ENCODE data around the gene PGF. TPM values are rescaled to one million over a fixed set of nuclear protein-coding genes. Genes with fewer than 3 reads are reported as not detected.
A peak's percentile ranks its signal among the peaks of the same experiment; 100 is the strongest.

PGF gene
- total and polyA plus RNA-seq, 2 of the 13 experiments (the other 11 are each of a cell fraction or from before 2014, with no cell fraction given), result 10.7 to 27.5 TPM

DNA sequence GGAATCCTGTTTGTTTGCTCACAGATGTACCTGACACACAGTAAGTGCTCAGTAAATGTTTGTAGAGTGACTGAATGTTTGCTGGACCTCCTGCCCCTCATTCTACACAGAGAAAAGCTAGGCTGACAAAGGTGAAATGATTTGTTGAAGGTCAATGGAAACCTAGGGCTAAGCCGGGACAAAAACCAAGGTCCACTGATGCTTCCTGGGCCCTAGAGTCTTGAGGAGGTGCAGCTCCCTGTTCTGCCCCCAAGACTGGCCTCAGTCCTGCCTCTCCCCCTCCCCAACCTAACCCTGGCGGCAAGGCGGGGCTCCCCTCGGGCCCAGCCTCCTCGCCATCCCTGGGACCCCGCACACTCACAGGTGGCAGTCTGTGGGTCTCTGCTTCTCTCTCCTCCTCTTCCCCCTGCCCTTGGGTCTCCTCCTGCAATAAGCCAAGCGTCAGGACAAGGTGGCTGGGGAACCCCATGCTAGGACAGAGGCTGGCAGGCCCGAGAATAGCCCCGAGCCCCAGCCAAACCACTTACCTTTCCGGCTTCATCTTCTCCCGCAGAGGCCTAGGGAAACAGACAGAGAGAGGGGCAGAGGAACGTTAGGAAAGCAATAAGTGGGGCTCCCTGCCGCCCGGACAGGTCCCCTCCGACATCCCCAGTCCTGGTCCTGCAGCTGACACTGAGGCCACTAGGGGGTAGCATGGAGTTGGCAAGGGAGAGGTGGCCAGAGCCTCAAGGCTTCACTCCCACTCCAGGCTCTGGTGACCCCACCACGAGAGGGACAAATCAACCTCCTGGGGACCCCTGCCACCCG lies 9.3 kb downstream of the PGF start (continued):
- TF ChIP-seq, protein P1, sequence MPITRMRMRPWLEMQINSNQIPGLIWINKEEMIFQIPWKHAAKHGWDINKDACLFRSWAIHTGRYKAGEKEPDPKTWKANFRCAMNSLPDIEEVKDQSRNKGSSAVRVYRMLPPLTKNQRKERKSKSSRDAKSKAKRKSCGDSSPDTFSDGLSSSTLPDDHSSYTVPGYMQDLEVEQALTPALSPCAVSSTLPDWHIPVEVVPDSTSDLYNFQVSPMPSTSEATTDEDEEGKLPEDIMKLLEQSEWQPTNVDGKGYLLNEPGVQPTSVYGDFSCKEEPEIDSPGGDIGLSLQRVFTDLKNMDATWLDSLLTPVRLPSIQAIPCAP (CRISPR knock-in tag; IDR thresholded peaks at IDR 0.05; ENCODE audit: low read depth), result no peak
- TF ChIP-seq, protein P2, sequence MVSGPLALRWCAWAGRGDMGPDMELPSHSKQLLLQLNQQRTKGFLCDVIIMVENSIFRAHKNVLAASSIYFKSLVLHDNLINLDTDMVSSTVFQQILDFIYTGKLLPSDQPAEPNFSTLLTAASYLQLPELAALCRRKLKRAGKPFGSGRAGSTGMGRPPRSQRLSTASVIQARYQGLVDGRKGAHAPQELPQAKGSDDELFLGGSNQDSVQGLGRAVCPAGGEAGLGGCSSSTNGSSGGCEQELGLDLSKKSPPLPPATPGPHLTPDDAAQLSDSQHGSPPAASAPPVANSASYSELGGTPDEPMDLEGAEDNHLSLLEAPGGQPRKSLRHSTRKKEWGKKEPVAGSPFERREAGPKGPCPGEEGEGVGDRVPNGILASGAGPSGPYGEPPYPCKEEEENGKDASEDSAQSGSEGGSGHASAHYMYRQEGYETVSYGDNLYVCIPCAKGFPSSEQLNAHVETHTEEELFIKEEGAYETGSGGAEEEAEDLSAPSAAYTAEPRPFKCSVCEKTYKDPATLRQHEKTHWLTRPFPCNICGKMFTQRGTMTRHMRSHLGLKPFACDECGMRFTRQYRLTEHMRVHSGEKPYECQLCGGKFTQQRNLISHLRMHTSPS (CRISPR knock-in tag; IDR thresholded peaks at IDR 0.05; ENCODE audit: low read depth), result no peak
- no peak for TF ChIP-seq HOXD1 (CRISPR knock-in tag; IDR thresholded peaks at IDR 0.05)
- TF ChIP-seq SALL1 (CRISPR knock-in tag; IDR thresholded peaks at IDR 0.05), result peak; percentile 3; the same call in 1 of the 2 replicates
- TF ChIP-seq ZNF143 (CRISPR knock-in tag; IDR thresholded peaks at IDR 0.05), result no peak
- no peak for TF ChIP-seq SNAPC2 (CRISPR knock-in tag; IDR thresholded peaks at IDR 0.05)
- TF ChIP-seq ZFP41 (CRISPR knock-in tag; IDR thresholded peaks at IDR 0.05; ENCODE audit: borderline replicate concordance), result no peak
- TF ChIP-seq RFX5 (IDR thresholded peaks at IDR 0.05; ENCODE audit: low read depth, low read length), result no peak
- no peak for TF ChIP-seq GABPB1 (CRISPR knock-in tag; IDR thresholded peaks at IDR 0.05)
- TF ChIP-seq, protein P3, sequence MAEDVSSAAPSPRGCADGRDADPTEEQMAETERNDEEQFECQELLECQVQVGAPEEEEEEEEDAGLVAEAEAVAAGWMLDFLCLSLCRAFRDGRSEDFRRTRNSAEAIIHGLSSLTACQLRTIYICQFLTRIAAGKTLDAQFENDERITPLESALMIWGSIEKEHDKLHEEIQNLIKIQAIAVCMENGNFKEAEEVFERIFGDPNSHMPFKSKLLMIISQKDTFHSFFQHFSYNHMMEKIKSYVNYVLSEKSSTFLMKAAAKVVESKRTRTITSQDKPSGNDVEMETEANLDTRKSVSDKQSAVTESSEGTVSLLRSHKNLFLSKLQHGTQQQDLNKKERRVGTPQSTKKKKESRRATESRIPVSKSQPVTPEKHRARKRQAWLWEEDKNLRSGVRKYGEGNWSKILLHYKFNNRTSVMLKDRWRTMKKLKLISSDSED (CRISPR knock-in tag; IDR thresholded peaks at IDR 0.05), result no peak
- 0 out of 2 replicates have a peak, but pooled peaks have one; percentile 19 for TF ChIP-seq HNF4G (IDR thresholded peaks at IDR 0.05; ENCODE audit: borderline replicate concordance, low read depth, low read length)
- no peak for TF ChIP-seq HNF4G (CRISPR knock-in tag; IDR thresholded peaks at IDR 0.05; ENCODE audit: borderline replicate concordance, low read depth)
- no peak for TF ChIP-seq ZBTB21 (CRISPR knock-in tag; IDR thresholded peaks at IDR 0.05)
- TF ChIP-seq, protein P4, sequence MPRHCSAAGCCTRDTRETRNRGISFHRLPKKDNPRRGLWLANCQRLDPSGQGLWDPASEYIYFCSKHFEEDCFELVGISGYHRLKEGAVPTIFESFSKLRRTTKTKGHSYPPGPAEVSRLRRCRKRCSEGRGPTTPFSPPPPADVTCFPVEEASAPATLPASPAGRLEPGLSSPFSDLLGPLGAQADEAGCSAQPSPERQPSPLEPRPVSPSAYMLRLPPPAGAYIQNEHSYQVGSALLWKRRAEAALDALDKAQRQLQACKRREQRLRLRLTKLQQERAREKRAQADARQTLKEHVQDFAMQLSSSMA (CRISPR knock-in tag; IDR thresholded peaks at IDR 0.05), result no peak
- peak; percentile 32; the same call in 1 of the 2 replicates for TF ChIP-seq GLI4 (CRISPR knock-in tag; IDR thresholded peaks at IDR 0.05; ENCODE audit: borderline replicate concordance)
- TF ChIP-seq SOX6 (IDR thresholded peaks at IDR 0.05), result no peak
- TF ChIP-seq SOX6 (CRISPR knock-in tag; IDR thresholded peaks at IDR 0.05), result peak; percentile 77
- TF ChIP-seq, protein P5, sequence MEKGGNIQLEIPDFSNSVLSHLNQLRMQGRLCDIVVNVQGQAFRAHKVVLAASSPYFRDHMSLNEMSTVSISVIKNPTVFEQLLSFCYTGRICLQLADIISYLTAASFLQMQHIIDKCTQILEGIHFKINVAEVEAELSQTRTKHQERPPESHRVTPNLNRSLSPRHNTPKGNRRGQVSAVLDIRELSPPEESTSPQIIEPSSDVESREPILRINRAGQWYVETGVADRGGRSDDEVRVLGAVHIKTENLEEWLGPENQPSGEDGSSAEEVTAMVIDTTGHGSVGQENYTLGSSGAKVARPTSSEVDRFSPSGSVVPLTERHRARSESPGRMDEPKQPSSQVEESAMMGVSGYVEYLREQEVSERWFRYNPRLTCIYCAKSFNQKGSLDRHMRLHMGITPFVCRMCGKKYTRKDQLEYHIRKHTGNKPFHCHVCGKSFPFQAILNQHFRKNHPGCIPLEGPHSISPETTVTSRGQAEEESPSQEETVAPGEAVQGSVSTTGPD (CRISPR knock-in tag; IDR thresholded peaks at IDR 0.05), result no peak
- TF ChIP-seq, protein P6, sequence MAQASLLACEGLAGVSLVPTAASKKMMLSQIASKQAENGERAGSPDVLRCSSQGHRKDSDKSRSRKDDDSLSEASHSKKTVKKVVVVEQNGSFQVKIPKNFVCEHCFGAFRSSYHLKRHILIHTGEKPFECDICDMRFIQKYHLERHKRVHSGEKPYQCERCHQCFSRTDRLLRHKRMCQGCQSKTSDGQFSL (CRISPR knock-in tag; IDR thresholded peaks at IDR 0.05), result no peak
- no peak for TF ChIP-seq PTBP1 (IDR thresholded peaks at IDR 0.05; ENCODE audit: low read depth, low read length, poor library complexity, severe bottlenecking)
- no peak for TF ChIP-seq HNRNPLL (IDR thresholded peaks at IDR 0.05; ENCODE audit: low read depth, low read length, poor library complexity, severe bottlenecking)
- TF ChIP-seq, protein P7, sequence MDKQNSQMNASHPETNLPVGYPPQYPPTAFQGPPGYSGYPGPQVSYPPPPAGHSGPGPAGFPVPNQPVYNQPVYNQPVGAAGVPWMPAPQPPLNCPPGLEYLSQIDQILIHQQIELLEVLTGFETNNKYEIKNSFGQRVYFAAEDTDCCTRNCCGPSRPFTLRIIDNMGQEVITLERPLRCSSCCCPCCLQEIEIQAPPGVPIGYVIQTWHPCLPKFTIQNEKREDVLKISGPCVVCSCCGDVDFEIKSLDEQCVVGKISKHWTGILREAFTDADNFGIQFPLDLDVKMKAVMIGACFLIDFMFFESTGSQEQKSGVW (CRISPR knock-in tag; IDR thresholded peaks at IDR 0.05; ENCODE audit: borderline replicate concordance), result no peak
